Measurements from ENCODE around the gene SRGN.

SRGN gene

GRCh38 chr10:69044546-69044945 lies 43.4 kb upstream of the SRGN start:
- no peaks in the 10 kb centered on the region for H3K9me3 ChIP-seq (ENCODE audit: severe bottlenecking)
- H3K27ac ChIP-seq (ENCODE audit: poor library complexity, severe bottlenecking): peak overlapping the region; percentile 96
- H3K4me3 ChIP-seq (ENCODE audit: severe bottlenecking): no peak overlapping the region
- DNase-seq (ENCODE audit: low spot score) (no peak), ATAC-seq (ENCODE audit: low read depth) (no peak)
- no peak for TF ChIP-seq CTCF (IDR thresholded peaks at IDR 0.05; ENCODE audit: poor library complexity, severe bottlenecking)
- no peaks in the 10 kb centered on the region for H3K27me3 ChIP-seq (ENCODE audit: insufficient read depth, poor library complexity, severe bottlenecking)
- H3K4me1 ChIP-seq (ENCODE audit: insufficient read depth, poor library complexity, severe bottlenecking): peaks cover 27% of the 10 kb centered on the region
- no peaks in the 10 kb centered on the region for H3K36me3 ChIP-seq (ENCODE audit: low read depth)

- Histone ChIP-seq H3K4me1 (ENCODE audit: insufficient read depth, poor library complexity, severe bottlenecking) (peaks cover 27% of the 10 kb centered on the region), H3K36me3 (ENCODE audit: low read depth) (no peaks in the 10 kb centered on the region), H3K9me3 (ENCODE audit: severe bottlenecking) (no peaks in the 10 kb centered on the region), H3K27ac (ENCODE audit: poor library complexity, severe bottlenecking) (peak overlapping the region; percentile 96), H3K4me3 (ENCODE audit: severe bottlenecking) (no peak overlapping the region), H3K27me3 (ENCODE audit: insufficient read depth, poor library complexity, severe bottlenecking) (no peaks in the 10 kb centered on the region)
- no peak for TF ChIP-seq CTCF (IDR thresholded peaks at IDR 0.05; ENCODE audit: poor library complexity, severe bottlenecking)
- peak; percentile 82 for DNase-seq (ENCODE audit: low spot score)
- ATAC-seq (ENCODE audit: low read depth): peak; percentile 93
These were observed 42.2 kb upstream of the SRGN start for GRCh38 chr10:69045441-69046300.

- H3K36me3 ChIP-seq (ENCODE audit: low read depth): no peaks in the 10 kb centered on the region
- TF ChIP-seq CTCF (IDR thresholded peaks at IDR 0.05; ENCODE audit: poor library complexity, severe bottlenecking): no peak
- peak overlapping the region; percentile 96 for H3K27ac ChIP-seq (ENCODE audit: poor library complexity, severe bottlenecking)
- no peak overlapping the region for H3K4me3 ChIP-seq (ENCODE audit: severe bottlenecking)
- no peaks in the 10 kb centered on the region for H3K9me3 ChIP-seq (ENCODE audit: severe bottlenecking)
- ATAC-seq (ENCODE audit: low read depth) (no peak), DNase-seq (ENCODE audit: low spot score) (no peak)
- H3K27me3 ChIP-seq (ENCODE audit: insufficient read depth, poor library complexity, severe bottlenecking): no peaks in the 10 kb centered on the region
- peaks cover 27% of the 10 kb centered on the region for H3K4me1 ChIP-seq (ENCODE audit: insufficient read depth, poor library complexity, severe bottlenecking)
These were observed 40.6 kb upstream of the SRGN start for GRCh38 chr10:69047111-69047832.

- Histone ChIP-seq H3K4me1 (ENCODE audit: insufficient read depth, poor library complexity, severe bottlenecking) (peaks cover 27% of the 10 kb centered on the region), H3K9me3 (ENCODE audit: severe bottlenecking) (no peaks in the 10 kb centered on the region), H3K27me3 (ENCODE audit: insufficient read depth, poor library complexity, severe bottlenecking) (no peaks in the 10 kb centered on the region), H3K4me3 (ENCODE audit: severe bottlenecking) (no peak overlapping the region), H3K27ac (ENCODE audit: poor library complexity, severe bottlenecking) (no peak overlapping the region), H3K36me3 (ENCODE audit: low read depth) (no peaks in the 10 kb centered on the region)
- no peak for TF ChIP-seq CTCF (IDR thresholded peaks at IDR 0.05; ENCODE audit: poor library complexity, severe bottlenecking)
- DNase-seq (ENCODE audit: low spot score) (no peak), ATAC-seq (ENCODE audit: low read depth) (no peak)
These were observed 39.8 kb upstream of the SRGN start for GRCh38 chr10:69048103-69048502.
